ENCODE results near the gene DUSP9.

The DUSP9 gene

DNA sequence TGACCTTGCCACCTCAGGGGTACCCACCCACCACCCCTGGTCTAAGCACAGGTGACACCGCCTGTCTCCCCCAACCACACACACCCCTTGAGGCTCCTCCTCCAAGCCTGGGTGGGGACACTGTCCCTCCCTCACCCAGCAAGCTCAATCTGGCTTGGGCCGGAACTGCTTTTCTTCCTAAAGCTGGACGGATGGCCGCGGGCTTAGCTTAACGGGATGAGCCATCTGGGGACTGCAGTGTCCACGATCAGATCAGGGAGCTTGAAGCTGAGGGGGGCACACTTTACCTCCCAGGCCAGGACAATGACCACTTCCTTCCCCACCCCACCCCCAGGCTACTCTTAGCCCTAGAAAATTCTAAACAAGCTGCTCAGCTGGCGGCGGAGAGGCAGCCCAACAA, 39.7 kb downstream of the DUSP9 start:
- TF ChIP-seq, protein P1, sequence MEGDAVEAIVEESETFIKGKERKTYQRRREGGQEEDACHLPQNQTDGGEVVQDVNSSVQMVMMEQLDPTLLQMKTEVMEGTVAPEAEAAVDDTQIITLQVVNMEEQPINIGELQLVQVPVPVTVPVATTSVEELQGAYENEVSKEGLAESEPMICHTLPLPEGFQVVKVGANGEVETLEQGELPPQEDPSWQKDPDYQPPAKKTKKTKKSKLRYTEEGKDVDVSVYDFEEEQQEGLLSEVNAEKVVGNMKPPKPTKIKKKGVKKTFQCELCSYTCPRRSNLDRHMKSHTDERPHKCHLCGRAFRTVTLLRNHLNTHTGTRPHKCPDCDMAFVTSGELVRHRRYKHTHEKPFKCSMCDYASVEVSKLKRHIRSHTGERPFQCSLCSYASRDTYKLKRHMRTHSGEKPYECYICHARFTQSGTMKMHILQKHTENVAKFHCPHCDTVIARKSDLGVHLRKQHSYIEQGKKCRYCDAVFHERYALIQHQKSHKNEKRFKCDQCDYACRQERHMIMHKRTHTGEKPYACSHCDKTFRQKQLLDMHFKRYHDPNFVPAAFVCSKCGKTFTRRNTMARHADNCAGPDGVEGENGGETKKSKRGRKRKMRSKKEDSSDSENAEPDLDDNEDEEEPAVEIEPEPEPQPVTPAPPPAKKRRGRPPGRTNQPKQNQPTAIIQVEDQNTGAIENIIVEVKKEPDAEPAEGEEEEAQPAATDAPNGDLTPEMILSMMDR (IDR thresholded peaks at IDR 0.05; ENCODE audit: extremely low read depth, missing control alignments), result no peak
- no peak for DNase-seq (ENCODE audit: low spot score)

DNA sequence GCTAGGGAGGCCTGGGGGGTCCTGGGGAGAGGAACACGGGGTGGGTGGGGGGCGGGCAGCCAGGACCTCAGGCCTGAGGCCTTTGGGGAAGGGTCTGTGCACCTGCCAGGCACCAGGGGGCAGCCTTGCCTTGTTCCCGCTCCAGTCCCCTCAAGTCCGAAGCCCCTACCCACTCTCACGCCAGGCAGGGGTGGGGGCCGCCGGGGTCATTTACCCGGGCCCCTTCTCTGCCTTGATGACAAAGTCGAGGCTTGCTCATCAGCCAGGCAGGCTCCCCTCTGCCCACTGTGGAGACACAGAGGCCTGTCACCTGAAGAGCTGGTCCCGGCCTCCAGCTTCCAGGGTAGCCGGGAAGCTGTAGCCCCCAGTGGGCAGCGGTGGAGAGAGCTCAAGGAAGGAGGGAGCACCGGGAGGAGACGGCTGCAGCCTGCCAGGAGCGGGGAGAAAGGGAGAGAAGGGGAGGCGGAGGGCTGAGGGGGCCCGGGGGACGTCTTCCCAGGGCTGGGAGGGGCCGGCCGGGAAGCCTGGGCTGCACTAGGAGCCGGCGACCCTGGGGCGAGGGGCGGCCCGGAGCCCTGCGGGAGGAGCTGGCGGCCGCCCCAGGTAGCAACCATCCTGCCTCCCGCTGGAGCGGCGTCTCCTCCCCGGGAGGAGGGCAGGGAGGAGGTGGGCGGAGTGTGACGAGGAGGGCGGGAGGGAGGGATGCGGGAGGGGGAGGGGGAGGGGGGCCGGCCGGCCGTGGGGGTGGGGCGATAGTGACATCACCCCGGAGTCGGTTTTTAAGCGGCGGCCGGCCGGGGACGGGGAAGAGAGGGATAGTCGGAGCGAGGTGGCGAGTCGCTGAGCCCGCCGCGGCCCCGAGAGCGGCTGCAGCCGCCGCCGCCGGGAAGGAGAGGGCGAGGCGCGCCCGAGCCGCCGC, 40.4 kb downstream of the DUSP9 start, which contains the start of gene SLC6A8:
Gene SLC6A8, plus strand, starts transcription at position 806 of the 919 bp plus-strand sequence. CDS start 649 bp downstream, outside the sequence.
- peak; percentile 72 for DNase-seq (ENCODE audit: low spot score)

DNA sequence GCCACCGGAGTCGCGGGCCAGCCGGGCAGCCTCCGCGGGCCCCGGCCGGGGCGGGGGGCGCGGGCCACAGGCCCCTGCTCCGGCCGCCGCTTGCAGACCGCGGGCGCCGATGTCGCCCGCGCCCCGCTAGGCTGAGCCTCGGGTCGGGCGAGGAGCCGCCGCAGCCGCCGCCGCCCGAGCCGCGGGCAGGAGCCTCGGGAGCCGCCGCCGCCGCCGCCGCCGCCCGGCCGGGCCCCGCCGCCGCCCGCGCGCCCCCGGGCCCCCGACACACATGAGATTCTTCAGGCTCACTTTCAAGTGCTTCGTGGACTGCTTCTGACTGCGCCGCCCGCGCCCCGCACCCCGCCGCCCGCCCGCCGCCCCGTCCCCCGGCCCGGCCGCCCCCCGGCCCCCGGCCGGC, 41.1 kb downstream of the DUSP9 start:
- TF ChIP-seq, protein P1 (IDR thresholded peaks at IDR 0.05; ENCODE audit: extremely low read depth, missing control alignments), result no peak
- DNase-seq (ENCODE audit: low spot score), result no peak

More for the DNA sequence above, 40.4 kb downstream of the DUSP9 start, which contains the start of gene SLC6A8:
- TF ChIP-seq, protein P1 (IDR thresholded peaks at IDR 0.05; ENCODE audit: extremely low read depth, missing control alignments), result no peak

DNA sequence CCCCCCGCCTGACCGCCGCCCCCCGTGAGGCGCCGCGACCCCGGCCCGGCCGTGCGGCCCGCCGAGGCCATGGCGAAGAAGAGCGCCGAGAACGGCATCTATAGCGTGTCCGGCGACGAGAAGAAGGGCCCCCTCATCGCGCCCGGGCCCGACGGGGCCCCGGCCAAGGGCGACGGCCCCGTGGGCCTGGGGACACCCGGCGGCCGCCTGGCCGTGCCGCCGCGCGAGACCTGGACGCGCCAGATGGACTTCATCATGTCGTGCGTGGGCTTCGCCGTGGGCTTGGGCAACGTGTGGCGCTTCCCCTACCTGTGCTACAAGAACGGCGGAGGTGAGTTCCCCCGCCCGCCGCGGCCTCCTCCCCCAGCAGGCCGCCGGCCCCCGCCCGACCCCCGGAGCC, 41.5 kb downstream of the DUSP9 start:
- TF ChIP-seq, protein P1 (IDR thresholded peaks at IDR 0.05; ENCODE audit: extremely low read depth, missing control alignments), result no peak
- no peak for DNase-seq (ENCODE audit: low spot score)

DNA sequence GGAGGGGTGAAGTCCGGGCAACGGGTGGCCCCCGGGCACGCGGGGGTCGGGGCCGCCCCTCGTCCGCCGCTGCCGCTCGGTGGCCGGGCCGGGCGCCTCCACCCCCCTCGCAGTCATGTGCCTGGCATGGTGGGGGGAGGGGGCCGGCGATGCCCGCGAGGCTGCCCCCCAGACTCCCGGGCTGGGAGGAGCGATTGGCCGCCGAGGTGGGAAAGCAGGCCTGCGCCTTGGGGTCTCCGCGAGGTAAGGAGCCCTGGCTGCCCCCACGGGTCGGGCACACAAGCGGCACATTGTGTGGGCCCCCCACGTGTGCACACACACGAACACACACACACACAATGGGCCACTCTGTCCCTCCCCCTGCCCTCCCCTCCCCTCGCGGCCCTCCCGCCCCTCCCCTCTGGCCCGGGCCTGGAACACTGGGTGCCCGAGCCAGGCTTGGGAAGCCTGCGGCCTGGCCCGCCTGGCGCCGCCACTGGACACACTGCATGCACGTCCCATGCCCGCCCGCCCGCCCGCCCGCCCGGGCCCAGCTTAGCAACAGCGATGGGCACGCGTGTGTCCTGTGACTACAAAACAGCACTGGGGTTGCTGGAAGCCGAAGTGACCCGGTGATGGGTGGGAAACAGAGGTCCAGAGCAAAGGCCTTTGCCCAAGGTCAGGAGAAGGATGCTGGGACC, 42.0 kb downstream of the DUSP9 start:
- TF ChIP-seq, protein P1 (IDR thresholded peaks at IDR 0.05; ENCODE audit: extremely low read depth, missing control alignments), result no peak
- no peak for DNase-seq (ENCODE audit: low spot score)

DNA sequence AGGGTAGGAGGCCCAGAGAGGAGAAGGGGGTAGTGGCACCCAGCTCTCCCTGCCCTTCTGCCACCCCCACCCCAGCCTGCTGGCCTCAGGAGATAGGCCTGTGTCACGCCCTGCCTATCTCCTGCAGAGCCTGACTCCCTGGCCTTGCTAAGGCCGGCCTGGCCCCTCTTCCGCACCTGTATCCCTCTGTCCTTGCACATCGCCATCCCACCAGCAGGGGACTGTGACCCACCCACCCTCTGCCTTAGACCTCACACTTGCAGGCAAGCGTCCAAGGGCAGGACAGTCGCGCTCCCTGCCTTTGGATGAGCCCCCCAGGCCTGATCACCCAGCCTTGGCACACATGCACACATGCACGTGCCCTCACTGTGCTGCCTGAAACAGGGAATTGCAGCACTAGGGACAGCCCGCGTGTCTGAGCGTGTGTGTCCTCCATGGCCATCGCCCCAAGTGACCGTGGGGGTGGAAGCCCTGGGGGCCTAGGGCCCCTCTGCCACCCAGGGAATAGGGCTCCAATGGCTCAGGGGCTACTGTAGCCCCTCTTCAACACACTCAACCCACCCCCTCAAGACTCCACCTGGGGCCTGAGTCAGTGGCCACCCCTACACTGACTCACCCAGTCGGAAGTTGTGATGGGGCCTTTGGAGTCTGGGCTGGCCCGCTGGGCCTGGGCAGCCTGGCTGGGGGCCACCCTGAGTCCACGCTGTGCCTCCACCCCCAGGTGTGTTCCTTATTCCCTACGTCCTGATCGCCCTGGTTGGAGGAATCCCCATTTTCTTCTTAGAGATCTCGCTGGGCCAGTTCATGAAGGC, 42.9 kb downstream of the DUSP9 start:
- DNase-seq (ENCODE audit: low spot score), result no peak
- TF ChIP-seq, protein P1 (IDR thresholded peaks at IDR 0.05; ENCODE audit: extremely low read depth, missing control alignments), result no peak
